Stimulated activated effector memory CD8-positive, alpha-beta T cell treated with anti-CD3 and anti-CD28 coated beads, Interleukin-12 subunit alpha, Interleukin-12 subunit beta, amount 100 ng/mL, for 72 hours (primary cell): ENCODE results near the gene SPATA33.
A peak's percentile ranks its signal among the peaks of the same experiment; 100 is the strongest.
"Not testable (repeated sequence)": the region's sequence is repeated elsewhere in the genome, so short reads cannot be mapped to it uniquely, and the experiment has no call there.

Source experiments
- ATAC-seq: fragments of 150-1000 bp; cut with Tn5 transposase; 2 replicates; pipeline ENCODE4 v1.10.0; 2021
- DNase-seq, 2 donors: peaks; one replicate each; pipeline ENCODE4 v3.0.0; 2021 to 2022; ENCODE audit warnings: low spot score in 2 of 2
- H3K27ac Mint-ChIP-seq: one replicate; pipeline ENCODE4 v1.8.0; 2022; ENCODE audit warnings: mild to moderate bottlenecking, mixed read lengths
- H3K36me3 Mint-ChIP-seq: one replicate; pipeline ENCODE4 v1.8.0; 2022; ENCODE audit warnings: mild to moderate bottlenecking, mixed read lengths
- H3K4me1 Mint-ChIP-seq: one replicate; pipeline ENCODE4 v1.8.0; 2022; ENCODE audit warnings: mixed read lengths
- H3K4me3 Mint-ChIP-seq: one replicate; pipeline ENCODE4 v1.8.0; 2022; ENCODE audit warnings: mild to moderate bottlenecking, mixed read lengths
- H3K9me3 Mint-ChIP-seq: one replicate; pipeline ENCODE4 v1.8.0; 2022; ENCODE audit warnings: mixed read lengths

Gene SPATA33

DNA sequence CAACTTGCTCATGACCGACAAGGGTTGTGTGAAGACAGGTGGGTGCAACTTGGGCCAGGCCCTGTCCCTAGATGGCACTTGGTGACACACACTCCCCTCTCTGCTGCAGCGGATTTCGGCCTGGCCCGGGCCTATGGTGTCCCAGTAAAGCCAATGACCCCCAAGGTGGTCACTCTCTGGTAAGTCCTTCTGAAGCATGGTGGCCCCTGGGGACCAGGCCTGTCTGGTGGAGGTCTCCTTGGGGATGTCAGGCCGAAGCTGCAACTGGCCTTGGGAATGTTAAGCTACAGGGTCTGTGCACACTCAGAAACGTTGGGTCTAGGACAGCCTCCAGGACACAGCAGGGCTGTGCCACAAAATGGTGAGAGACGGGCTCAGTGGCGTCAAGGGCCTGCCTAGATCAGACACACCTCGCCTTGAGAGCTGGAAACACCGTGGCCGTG, 35.7 kb downstream of the SPATA33 start:
- Mint-ChIP-seq H3K27ac (no peak overlapping the region), H3K9me3 (no peaks in the 10 kb centered on the region), H3K4me1 (peaks cover 35% of the 10 kb centered on the region), H3K36me3 (peaks cover 53% of the 10 kb centered on the region), H3K4me3 (no peak overlapping the region)
- DNase-seq (no peak), ATAC-seq (no peak)

DNA sequence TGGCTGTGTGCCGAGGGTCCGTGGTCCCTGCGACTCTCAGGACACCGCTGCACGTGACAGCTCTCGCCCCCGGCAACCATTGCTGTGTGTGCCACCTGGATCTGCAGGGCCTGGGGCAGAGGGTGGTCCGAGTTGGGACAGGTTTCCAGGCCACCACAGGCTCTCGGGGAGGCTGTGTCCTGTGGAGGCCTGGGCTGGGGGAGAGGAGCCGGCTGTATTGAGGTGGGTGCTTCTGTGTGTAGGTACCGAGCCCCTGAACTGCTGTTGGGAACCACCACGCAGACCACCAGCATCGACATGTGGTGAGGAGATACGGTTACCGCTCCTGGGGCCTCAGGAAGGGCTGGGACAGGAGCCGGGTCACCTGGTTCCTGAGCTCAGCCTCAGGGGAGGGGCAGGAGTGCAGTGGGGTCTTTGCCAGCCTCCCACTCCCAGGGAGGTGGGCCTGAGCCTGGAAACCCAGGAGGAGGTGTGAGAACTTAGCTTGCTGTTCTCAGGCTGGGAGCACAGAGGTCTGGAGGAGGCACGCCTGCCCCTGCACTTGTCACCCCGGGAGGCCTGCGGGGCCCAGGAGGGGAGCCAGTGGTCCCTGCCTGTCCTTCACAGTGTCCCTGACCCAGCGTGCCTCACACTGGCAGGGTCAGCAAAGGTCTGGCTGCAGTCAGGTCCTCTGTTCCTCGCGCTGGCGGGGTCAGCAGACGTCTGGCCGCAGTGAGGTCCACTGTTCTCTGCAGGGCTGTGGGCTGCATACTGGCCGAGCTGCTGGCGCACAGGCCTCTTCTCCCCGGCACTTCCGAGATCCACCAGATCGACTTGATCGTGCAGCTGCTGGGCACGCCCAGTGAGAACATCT, 36.5 kb downstream of the SPATA33 start:
- peaks cover 35% of the 10 kb centered on the region for H3K4me1 Mint-ChIP-seq
- ATAC-seq = no peak
- no peak overlapping the region for H3K4me3 Mint-ChIP-seq
- H3K9me3 Mint-ChIP-seq = no peaks in the 10 kb centered on the region
- no peak overlapping the region for H3K27ac Mint-ChIP-seq
- H3K36me3 Mint-ChIP-seq = peaks cover 56% of the 10 kb centered on the region
- DNase-seq = no peak

DNA sequence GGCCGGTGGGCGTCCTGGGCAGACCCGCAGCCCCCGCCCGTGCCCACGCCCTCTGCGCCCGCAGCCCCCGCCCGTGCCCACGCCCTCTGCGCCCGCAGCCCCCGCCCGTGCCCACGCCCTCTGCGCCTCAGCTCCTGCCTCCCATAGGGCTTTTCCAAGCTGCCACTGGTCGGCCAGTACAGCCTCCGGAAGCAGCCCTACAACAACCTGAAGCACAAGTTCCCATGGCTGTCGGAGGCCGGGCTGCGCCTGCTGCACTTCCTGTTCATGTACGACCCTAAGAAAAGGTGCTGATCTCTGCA, 37.1 kb downstream of the SPATA33 start:
- Mint-ChIP-seq H3K4me1 (peaks cover 35% of the 10 kb centered on the region), H3K36me3 (peaks cover 58% of the 10 kb centered on the region), H3K27ac (peak overlapping the region; percentile 40)
- DNase-seq, H3K9me3 Mint-ChIP-seq, ATAC-seq, H3K4me3 Mint-ChIP-seq: not testable (repeated sequence)

DNA sequence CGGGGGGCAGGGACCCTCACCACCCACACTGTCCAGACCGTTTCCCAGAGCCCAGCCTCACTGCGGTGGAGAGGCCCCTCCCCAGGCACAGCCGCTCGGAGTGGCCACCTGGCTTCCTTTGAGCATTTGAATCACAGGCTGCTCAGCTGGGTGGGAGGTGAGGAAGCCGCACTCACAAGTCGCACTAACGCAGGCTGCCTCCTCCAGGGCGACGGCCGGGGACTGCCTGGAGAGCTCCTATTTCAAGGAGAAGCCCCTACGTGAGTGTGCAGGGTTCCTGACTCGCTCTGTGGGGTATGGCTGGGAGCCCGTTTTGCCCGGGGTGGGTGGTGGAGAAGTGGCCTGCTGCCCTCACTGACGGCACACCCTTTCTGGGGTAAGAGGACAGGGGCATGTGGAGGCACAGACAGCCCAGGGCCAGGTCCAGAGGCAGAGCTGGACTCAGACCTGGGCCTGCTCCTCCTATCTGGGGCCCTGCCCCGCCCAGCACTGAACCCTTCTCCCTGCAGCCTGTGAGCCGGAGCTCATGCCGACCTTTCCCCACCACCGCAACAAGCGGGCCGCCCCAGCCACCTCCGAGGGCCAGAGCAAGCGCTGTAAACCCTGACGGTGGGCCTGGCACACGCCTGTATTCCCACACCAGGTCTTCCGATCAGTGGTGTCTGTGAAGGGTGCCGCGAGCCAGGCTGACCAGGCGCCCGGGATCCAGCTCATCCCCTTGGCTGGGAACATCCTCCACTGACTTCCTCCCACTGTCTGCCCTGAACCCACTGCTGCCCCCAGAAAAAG, 37.6 kb downstream of the SPATA33 start:
- peaks cover 58% of the 10 kb centered on the region for H3K36me3 Mint-ChIP-seq
- DNase-seq (no peak), ATAC-seq (no peak)
- H3K4me3 Mint-ChIP-seq = no peak overlapping the region
- peak overlapping the region; percentile 40 for H3K27ac Mint-ChIP-seq
- no peaks in the 10 kb centered on the region for H3K9me3 Mint-ChIP-seq
- peaks cover 37% of the 10 kb centered on the region for H3K4me1 Mint-ChIP-seq

DNA sequence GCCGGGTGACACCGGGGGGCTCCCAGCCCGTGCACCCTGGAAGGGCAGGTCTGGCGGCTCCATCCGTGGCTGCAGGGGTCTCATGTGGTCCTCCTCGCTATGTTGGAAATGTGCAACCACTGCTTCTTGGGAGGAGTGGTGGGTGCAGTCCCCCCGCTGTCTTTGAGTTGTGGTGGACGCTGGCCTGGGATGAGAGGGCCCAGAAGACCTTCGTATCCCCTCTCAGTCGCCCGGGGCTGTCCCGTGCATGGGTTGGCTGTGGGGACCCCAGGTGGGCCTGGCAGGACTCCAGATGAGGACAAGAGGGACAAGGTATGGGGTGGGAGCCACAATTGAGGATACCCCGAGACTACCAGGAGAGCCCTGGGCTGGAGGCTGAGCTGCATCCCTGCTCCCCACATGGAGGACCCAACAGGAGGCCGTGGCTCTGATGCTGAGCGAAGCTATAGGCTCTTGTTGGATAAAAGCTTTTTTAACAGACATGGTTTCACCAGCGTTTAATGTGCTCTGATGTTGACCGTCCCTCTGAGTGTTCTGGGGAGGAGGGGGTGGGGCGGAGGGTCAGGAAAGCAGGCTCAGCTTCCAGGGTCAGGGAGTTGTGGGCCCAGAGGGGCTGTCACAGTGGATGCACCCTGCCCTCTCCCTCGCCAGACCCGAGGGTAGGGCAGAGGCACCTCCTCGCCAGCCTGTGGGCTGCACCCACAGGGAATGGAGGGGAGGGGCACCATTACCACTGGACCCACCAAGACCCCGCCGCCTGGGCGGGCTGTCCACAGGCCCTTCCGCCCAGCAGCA, 38.4 kb downstream of the SPATA33 start:
- Mint-ChIP-seq H3K4me3 (no peak overlapping the region), H3K36me3 (peaks cover 53% of the 10 kb centered on the region), H3K27ac (peak overlapping the region; percentile 40), H3K9me3 (no peaks in the 10 kb centered on the region), H3K4me1 (peaks cover 35% of the 10 kb centered on the region)
- no peak for ATAC-seq
- DNase-seq = no peak

DNA sequence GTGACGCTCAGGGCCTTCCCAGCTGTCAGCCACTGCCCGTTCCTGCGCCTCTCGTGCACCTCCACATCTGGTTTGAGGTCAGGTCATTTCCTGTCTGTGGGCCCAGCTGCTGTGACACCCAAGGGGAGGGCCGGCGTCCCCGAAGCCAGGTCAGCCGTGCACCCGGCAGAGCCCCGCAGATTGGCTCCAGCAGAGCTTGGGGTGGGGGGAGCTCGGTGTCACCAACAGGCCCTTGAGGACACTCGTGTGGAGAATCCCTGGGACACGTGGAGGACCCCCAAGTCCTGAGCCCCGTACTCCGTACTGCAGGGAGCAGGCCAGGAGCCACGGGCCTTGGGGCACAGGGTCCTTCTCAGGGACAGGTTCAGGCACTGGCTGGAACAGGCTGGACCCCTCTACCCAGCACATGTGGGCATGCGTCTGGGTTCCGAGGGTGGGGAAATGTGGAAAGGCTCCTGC, 39.1 kb downstream of the SPATA33 start:
- no peaks in the 10 kb centered on the region for H3K9me3 Mint-ChIP-seq
- DNase-seq = no peak
- peak; percentile 48 for ATAC-seq
- H3K36me3 Mint-ChIP-seq = peaks cover 46% of the 10 kb centered on the region
- H3K4me3 Mint-ChIP-seq = no peak overlapping the region
- peak overlapping the region; percentile 40 for H3K27ac Mint-ChIP-seq
- H3K4me1 Mint-ChIP-seq = peaks cover 35% of the 10 kb centered on the region

DNA sequence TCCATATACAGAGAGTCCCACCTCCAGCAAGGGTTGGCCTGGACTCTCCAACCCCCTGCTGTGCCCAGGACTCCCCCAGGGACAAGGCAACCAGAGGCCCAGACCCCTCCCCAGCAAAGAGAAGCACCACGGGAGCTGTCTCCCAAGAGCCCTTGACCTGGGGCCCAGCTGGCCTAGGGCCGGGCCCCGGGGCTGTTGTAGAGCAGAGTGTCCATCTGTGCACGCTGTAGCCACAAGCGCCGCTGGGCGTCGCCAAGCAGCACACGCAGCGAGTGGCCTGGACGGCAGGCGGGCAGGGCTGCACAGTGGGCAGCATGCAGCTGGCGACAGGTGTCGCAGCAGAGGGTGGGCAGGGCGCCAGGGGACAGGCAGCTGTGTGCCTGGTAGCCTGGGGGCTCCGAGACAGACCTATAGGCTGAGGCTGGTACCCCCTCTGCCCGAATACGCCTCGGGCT, 39.6 kb downstream of the SPATA33 start:
- H3K4me1 Mint-ChIP-seq = peaks cover 35% of the 10 kb centered on the region
- H3K27ac Mint-ChIP-seq = peak overlapping the region; percentile 40
- no peak overlapping the region for H3K4me3 Mint-ChIP-seq
- peaks cover 42% of the 10 kb centered on the region for H3K36me3 Mint-ChIP-seq
- DNase-seq = no peak
- no peak for ATAC-seq
- no peaks in the 10 kb centered on the region for H3K9me3 Mint-ChIP-seq

DNA sequence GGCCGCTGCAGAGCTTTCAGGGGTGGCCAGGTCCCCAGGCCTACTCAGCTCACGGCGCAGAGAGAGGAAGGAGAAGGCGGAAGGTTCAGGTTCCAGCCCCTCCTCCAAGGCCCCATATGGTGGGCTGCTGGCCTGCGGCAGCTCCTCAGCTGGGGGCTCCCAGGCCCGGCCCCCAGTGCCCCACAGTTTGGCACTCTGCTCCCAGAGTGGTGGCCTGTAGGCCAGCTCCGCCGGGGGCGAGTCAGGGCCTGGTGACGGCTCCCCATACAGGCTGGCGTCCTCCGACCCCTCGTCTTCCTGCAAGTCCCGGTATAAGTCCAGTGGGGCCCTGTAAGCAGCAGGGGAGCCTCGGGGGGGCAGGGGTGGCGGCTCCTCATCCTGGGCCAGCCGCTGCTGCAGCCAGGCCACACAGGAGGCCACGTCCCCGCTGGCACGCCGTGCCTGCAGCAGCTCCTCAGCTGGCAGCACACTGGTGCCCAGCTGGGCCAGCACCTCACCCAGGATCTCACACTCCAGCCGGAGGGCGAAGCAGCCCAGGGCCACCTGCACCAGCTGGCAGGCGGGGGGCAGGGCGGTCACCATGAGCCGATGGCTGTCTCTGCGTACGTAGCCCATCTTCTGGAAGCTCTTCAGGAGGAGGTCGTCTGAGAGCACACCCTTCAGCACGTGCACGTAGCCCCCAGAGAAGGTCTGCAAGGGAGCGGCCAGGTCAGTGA, 40.1 kb downstream of the SPATA33 start:
- Mint-ChIP-seq H3K4me1 (peaks cover 40% of the 10 kb centered on the region), H3K27ac (no peak overlapping the region), H3K9me3 (no peaks in the 10 kb centered on the region), H3K36me3 (peaks cover 36% of the 10 kb centered on the region), H3K4me3 (no peak overlapping the region)
- ATAC-seq (no peak), DNase-seq (no peak)

DNA sequence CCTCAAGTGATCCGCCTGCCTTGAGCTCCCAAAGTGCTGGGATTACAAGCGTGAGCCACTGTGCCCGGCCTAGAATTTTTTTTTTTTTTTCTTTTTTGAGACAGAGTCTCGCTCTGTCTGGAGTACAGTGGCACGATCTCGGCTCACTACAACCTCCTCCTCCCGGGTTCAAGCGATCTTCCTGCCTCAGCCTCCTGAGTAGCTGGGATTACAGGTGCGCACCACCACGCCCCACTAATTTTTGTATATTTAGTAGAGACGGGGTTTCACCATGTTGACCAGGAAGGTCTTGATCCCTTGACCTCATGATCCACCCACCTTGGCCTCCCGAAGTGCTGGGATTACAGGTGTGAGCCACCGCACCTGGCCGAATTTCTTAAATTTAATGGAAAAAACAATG, 41.1 kb downstream of the SPATA33 start:
- not testable (repeated sequence) for H3K4me3 Mint-ChIP-seq, H3K9me3 Mint-ChIP-seq, ATAC-seq, DNase-seq, H3K27ac Mint-ChIP-seq
- peaks cover 27% of the 10 kb centered on the region for H3K36me3 Mint-ChIP-seq
- H3K4me1 Mint-ChIP-seq = peaks cover 34% of the 10 kb centered on the region

DNA sequence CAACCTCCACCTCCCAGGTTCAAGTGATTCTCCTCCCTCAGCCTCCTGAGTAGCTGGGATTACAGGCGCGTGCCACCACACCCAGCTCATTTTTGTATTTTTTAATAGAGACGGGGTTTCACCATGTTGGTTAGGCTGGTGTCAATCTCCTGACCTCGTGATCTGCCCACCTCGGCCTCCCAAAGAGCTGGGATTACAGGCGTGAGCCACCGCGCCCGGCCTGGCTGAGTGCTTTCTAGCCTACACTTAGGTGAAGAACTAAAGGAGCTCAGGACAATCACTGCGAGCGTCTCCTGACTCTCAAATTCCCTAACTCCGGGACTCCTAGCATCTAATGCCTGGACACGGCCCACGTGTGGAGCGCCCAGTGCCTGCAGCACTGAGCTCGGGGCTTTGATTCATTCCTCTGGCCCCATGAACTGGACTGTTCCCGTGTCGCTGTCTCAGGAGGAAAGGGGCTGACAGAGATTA, 42.0 kb downstream of the SPATA33 start:
- not testable (repeated sequence) for H3K9me3 Mint-ChIP-seq, DNase-seq, ATAC-seq
- H3K27ac Mint-ChIP-seq = peak overlapping the region; percentile 54
- H3K36me3 Mint-ChIP-seq = peaks cover 24% of the 10 kb centered on the region
- peak overlapping the region; percentile 64 for H3K4me3 Mint-ChIP-seq
- H3K4me1 Mint-ChIP-seq = peaks cover 33% of the 10 kb centered on the region

DNA sequence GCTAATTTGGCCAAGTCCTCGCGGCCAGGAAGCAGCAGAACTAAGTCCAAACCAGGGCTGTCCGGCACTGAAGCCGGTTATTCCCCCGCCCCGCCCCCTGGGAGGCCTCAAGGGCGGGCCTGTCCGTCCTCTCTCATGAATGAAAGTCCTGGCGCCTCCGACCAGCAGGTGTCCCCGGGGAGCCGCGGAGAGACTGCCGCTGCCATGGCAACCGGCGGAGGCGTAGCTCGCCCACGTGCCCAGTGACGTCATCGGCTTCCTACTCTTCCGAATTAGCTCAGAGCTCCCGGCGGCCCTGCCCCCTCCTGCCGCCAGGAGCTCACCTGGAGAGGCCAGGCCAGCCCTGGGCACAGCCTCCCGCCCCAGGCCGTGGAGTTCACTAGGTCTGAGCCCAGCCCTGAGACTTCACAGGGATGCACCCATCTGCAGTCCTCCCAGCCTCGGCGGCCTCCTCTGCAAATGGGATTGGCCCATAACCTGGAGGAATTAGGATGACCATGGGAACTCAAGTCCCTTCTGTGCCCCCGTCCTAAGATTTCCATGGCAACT, 42.5 kb downstream of the SPATA33 start:
- H3K4me3 Mint-ChIP-seq = peak overlapping the region; percentile 64
- peak overlapping the region; percentile 54 for H3K27ac Mint-ChIP-seq
- H3K4me1 Mint-ChIP-seq = peaks cover 32% of the 10 kb centered on the region
- DNase-seq (peak; percentile 97 to 98), ATAC-seq (peak; percentile 52)
- peaks cover 19% of the 10 kb centered on the region for H3K36me3 Mint-ChIP-seq
- H3K9me3 Mint-ChIP-seq = no peaks in the 10 kb centered on the region

DNA sequence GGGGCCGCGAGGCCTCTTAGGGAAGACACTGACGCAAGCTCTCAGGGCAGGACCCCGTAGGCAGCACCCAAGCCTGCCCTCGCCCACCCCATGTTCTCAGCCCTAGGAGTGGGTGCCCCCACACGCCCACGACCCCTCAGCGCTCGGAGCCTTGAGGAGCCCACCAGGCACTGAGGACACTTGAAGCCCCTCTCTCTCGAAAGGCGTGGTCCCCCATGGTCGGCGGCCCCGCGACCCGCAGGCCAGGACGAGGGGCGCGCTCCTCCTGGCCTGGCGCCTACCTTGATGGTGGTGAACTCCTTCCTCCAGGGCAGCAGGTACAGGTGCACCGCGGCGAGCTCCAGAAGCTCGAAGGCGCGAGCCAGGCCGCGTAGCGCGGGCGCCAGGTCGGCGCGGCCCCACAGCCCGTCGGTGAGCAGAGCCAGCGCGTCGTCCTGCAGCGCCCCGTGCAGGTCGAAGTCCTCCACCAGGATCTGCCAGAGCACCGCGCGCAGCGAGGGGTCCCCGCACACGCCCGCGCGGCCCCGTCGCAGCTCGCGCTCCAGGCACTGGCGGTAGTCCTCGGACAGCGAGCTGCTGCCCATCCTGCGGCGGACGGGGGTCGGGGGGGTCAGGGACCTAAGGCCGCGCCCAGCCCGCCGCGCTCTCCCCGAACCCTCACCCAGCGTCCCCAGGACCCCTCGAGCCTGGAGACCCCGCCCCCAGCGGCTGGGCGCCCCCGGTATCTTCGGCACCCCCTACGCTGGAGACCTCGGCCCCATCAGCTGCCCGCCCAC, 43.2 kb downstream of the SPATA33 start:
- DNase-seq (peak in 1 of 2 donors; percentile 77), ATAC-seq (peak; percentile 58)
- H3K4me3 Mint-ChIP-seq = peak overlapping the region; percentile 64
- H3K27ac Mint-ChIP-seq = peak overlapping the region; percentile 54
- H3K4me1 Mint-ChIP-seq = peaks cover 26% of the 10 kb centered on the region
- no peaks in the 10 kb centered on the region for H3K9me3 Mint-ChIP-seq
- H3K36me3 Mint-ChIP-seq = peaks cover 16% of the 10 kb centered on the region

DNA sequence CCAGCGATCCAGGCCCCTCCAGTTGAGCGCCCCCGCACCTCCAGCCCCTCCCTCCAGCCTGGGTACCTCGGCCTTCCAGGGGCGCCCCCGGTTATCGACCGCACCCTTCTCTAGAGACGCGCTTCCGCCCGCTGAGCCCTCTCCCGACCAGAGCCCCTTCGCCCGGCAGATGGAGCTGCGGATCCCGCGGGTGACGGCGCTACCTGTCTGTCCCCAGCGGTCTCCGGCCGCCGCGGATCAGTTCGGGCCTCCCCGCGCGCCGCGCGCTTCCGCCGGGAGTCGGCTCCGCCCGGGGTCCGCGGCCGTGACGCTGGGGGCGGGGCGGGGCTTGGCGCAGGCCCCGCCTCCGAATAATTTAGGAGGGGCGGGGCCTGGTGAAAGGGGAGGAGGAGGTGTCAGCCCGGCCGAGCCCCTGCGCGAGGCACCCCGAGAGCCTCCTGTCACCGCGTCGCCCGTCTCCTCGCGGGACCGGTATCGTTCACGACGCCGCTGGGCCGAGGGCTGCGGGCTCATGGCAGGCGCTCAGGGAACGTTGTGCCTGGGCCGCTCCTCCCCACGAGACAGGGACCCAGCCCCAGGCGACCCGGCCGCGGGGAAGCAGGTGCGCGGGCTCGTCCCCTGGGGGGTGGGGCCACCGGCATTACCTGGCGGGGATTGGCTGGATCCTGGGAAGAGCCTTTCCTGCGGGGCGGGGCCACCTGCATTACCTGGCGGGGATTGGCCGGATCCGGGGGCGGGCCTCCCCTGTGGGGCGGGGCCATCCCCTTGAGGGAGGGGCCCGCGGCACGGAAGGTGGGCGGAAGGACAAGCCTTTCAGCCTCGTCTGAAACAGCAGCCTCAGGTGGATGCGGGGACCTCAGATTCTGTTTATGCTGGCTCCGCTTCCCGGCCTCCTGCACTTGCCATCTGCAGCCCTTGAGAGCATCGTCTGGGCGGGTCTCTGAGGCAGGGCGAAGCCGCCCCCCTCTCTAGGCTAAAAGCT, 44.1 kb downstream of the SPATA33 start, which contains the start of gene SPATA2L:
SPATA2L (minus strand) TSS at position 281 of the 982 bp plus-strand sequence. CDS start 473 bp downstream, outside the sequence.
- peak; percentile 94 to 99 for DNase-seq
- H3K4me3 Mint-ChIP-seq = peak within 1 kb of the TSS; percentile 64
- H3K27ac Mint-ChIP-seq = peak within 1 kb of the TSS; percentile 54
- peak; percentile 79 for ATAC-seq
- H3K36me3 Mint-ChIP-seq = peaks cover 16% of the 10 kb centered on the region
- peaks cover 22% of the 10 kb centered on the region for H3K4me1 Mint-ChIP-seq
- H3K9me3 Mint-ChIP-seq = no peaks in the 10 kb centered on the region
